SK-N-SH (cell line): ENCODE results near the gene PTK6. TPM values are rescaled to one million over a fixed set of nuclear protein-coding genes. Genes with fewer than 3 reads are reported as not detected.

ENCODE experiments used
- CTCF ChIA-PET: fragments of 300-600, 350-600 bp; formaldehyde crosslinking; extraction: SDS; loops from one replicate; lab custom pipeline; 2021; lab: Yijun Ruan, JAX
- POLR2A ChIA-PET: fragments of 350-600 bp; sonication (Branson Sonifier 250); formaldehyde crosslinking; extraction: SDS; loops from one replicate; lab custom pipeline; 2020; ENCODE audit warnings: antibody characterized with exemption, inconsistent platforms; lab: Yijun Ruan, JAX
- DNase-seq: peaks from one replicate; pipeline ENCODE4 v3.0.0; 2012
- H2AFZ ChIP-seq: fragments of 200-600 bp; sonication (generic); 2 replicates; pipeline ENCODE4 v1.8.1; 2016; ENCODE audit warnings: antibody characterized with exemption, mild to moderate bottlenecking, low read depth
- H3F3A ChIP-seq: fragments of 200-600 bp; sonication (generic); replicated peaks from 2 replicates; pipeline ENCODE3; 2016; ENCODE audit warnings: antibody characterized with exemption, mild to moderate bottlenecking; ENCODE audit not compliant: insufficient read depth
- H3K27ac ChIP-seq, 2 experiments: fragments of 200-500 bp in 1 of 2; fragments of 200-600 bp in 1 of 2; sonication (Bioruptor generic) in 1 of 2; sonication (generic), shearing (Covaris generic) in 1 of 2; 2 replicates each; pipeline versions ENCODE4 v1.5.1 to v1.6.1; 2014 to 2016; ENCODE audit warnings: low read depth in 2 of 2, inconsistent platforms in 1 of 2, low read length in 1 of 2, mild to moderate bottlenecking in 1 of 2, mixed read lengths in 1 of 2
- H3K27me3 ChIP-seq: fragments of 200-600 bp; sonication (generic), shearing (Covaris generic); 2 replicates; pipeline ENCODE4 v1.6.1; 2016; ENCODE audit warnings: mixed run types; ENCODE audit not compliant: insufficient read depth
- H3K36me3 ChIP-seq, 2 experiments: fragments of 200-500 bp in 1 of 2; fragments of 200-600 bp in 1 of 2; sonication (Bioruptor generic) in 1 of 2; sonication (generic) in 1 of 2; replicated peaks in 1 of 2; 2 replicates each; pipeline versions ENCODE3 to v1.5.1; 2014 to 2016; ENCODE audit warnings: low read length in 1 of 2, mild to moderate bottlenecking in 1 of 2; ENCODE audit not compliant: insufficient read depth in 2 of 2, control insufficient read depth in 1 of 2
- H3K4me1 ChIP-seq, 2 experiments: fragments of 200-500 bp in 1 of 2; fragments of 200-600 bp in 1 of 2; sonication (Bioruptor generic) in 1 of 2; sonication (generic), shearing (Covaris generic) in 1 of 2; 2 replicates each; pipeline versions ENCODE4 v1.5.1 to v1.6.1; 2014 to 2016; ENCODE audit warnings: low read depth in 1 of 2, low read length in 1 of 2, mixed run types in 1 of 2; ENCODE audit not compliant: insufficient read depth in 2 of 2, control insufficient read depth in 1 of 2
- H3K4me2 ChIP-seq: fragments of 200-600 bp; sonication (generic), shearing (Covaris generic); 2 replicates; pipeline ENCODE4 v1.6.1; 2017; ENCODE audit warnings: mixed run types
- H3K4me3 ChIP-seq, 2 experiments: fragments of 200-500 bp in 1 of 2; fragments of 200-600 bp in 1 of 2; sonication (Bioruptor generic) in 1 of 2; sonication (generic), shearing (Covaris generic) in 1 of 2; 2 replicates each; pipeline versions ENCODE4 v1.5.1 to v1.8.1; 2014 to 2016; ENCODE audit warnings: low read depth in 2 of 2, inconsistent platforms in 1 of 2, low read length in 1 of 2, mild to moderate bottlenecking in 1 of 2, mixed read lengths in 1 of 2, moderate library complexity in 1 of 2
- H3K79me2 ChIP-seq: fragments of 200-600 bp; sonication (generic); 2 replicates; pipeline ENCODE4 v1.8.1; 2017; ENCODE audit warnings: mild to moderate bottlenecking; ENCODE audit not compliant: insufficient read depth
- H3K9ac ChIP-seq: fragments of 200-600 bp; sonication (generic); 2 replicates; pipeline ENCODE4 v1.6.1; 2017; ENCODE audit warnings: mixed run types
- H3K9me2 ChIP-seq: fragments of 200-600 bp; sonication (generic); 2 replicates; pipeline ENCODE4 v1.6.1; 2017; ENCODE audit warnings: mixed run types
- H3K9me3 ChIP-seq: fragments of 200-600 bp; sonication (generic); 2 replicates; pipeline ENCODE4 v1.6.1; 2017; ENCODE audit warnings: mixed run types, mild to moderate bottlenecking, moderate library complexity
- H4K20me1 ChIP-seq: fragments of 200-600 bp; sonication (generic); 2 replicates; pipeline ENCODE4 v1.6.1; 2017; ENCODE audit warnings: mild to moderate bottlenecking, mixed run types; ENCODE audit not compliant: insufficient read depth
- CHD2 ChIP-seq: fragments of 150-350 bp; IDR thresholded peaks from 2 replicates; pipeline ENCODE4 v1.6.1; 2018; ENCODE audit warnings: low read length; ENCODE audit not compliant: partially characterized antibody
- CTCF ChIP-seq: fragments of 200-600 bp; sonication (generic); IDR thresholded peaks from 2 replicates; pipeline ENCODE4 v1.6.1; 2017; ENCODE audit warnings: antibody characterized with exemption, mild to moderate bottlenecking, moderate library complexity
- ELF1 ChIP-seq: IDR thresholded peaks from 2 replicates; pipeline ENCODE4 v1.4.0; 2012
- EP300 ChIP-seq, 2 experiments: IDR thresholded peaks; 2 replicates each; pipeline versions ENCODE4 v1.4.0 to v1.6.1; 2012; ENCODE audit warnings: borderline replicate concordance in 1 of 2, low read depth in 1 of 2, low read length in 1 of 2
- EZH2phosphoT487 ChIP-seq: fragments of 200-600 bp; sonication (generic); IDR thresholded peaks from 2 replicates; pipeline ENCODE4 v1.6.1; 2017; ENCODE audit warnings: low read depth, mixed run types, mild to moderate bottlenecking, antibody characterized with exemption, moderate library complexity, borderline replicate concordance
- FOXJ3 ChIP-seq: sonication (generic); formaldehyde crosslinking; IDR thresholded peaks from 2 replicates; pipeline ENCODE4 v1.5.1; 2020; ENCODE audit warnings: mild to moderate bottlenecking, missing genetic modification reagents
- GABPA ChIP-seq: IDR thresholded peaks from 2 replicates; pipeline ENCODE4 v1.4.0; 2012; ENCODE audit warnings: low read depth, mild to moderate bottlenecking
- GATA2 ChIP-seq: sonication (generic); formaldehyde crosslinking; IDR thresholded peaks from 2 replicates; pipeline ENCODE4 v1.5.0; 2020; ENCODE audit warnings: mild to moderate bottlenecking, missing genetic modification reagents
- JUND ChIP-seq: IDR thresholded peaks from 2 replicates; pipeline ENCODE4 v1.4.0; 2012
- NFIC ChIP-seq: IDR thresholded peaks from 2 replicates; pipeline ENCODE4 v1.4.0; 2012; ENCODE audit warnings: borderline replicate concordance
- PBX3 ChIP-seq: IDR thresholded peaks from 2 replicates; pipeline ENCODE4; 2012
- POLR2AphosphoS5 ChIP-seq: IDR thresholded peaks from 2 replicates; pipeline ENCODE4 v1.6.1; 2012; ENCODE audit warnings: low read depth, low read length
- RCOR1 ChIP-seq: fragments of 150-350 bp; IDR thresholded peaks from 2 replicates; pipeline ENCODE4 v1.6.1; 2017; ENCODE audit warnings: antibody characterized with exemption, low read length
- SIN3A ChIP-seq: IDR thresholded peaks from 2 replicates; pipeline ENCODE4 v1.6.1; 2012; ENCODE audit warnings: low read depth, mild to moderate bottlenecking, low read length, moderate library complexity, borderline replicate concordance
- SMC3 ChIP-seq: IDR thresholded peaks from 2 replicates; pipeline ENCODE4 v1.6.1; 2012; ENCODE audit warnings: low read depth, low read length, improper control_type of control experiment
- TCF12 ChIP-seq: IDR thresholded peaks from 2 replicates; pipeline ENCODE4 v1.4.0; 2012
- YY1 ChIP-seq: IDR thresholded peaks from 2 replicates; pipeline ENCODE4 v1.4.0; 2012; ENCODE audit warnings: low read depth, mild to moderate bottlenecking
- ZBTB33 ChIP-seq: IDR thresholded peaks from 2 replicates; pipeline ENCODE4 v1.4.0; 2012; ENCODE audit warnings: low read depth, borderline replicate concordance
- WGBS: methylation state at CpG from one replicate; pipeline ENCODE4 v1.1.6; 2017; ENCODE audit warnings: low lambda C conversion rate; 5-methylcytosine and 5-hydroxymethylcytosine counted together
- polyA plus RNA-seq, 3 experiments: library from polyadenylated mRNA; depleted of rRNA; stranded (reverse); fragments of >200 nt; gene quantifications; 2 replicates each; pipeline ENCODE4 v1.2.3, GENCODE V29; 2012

The PTK6 gene
- polyA plus RNA-seq, 1 of the 3 experiments (the other 2 are of a cell fraction): 0.07 TPM

GRCh38 chr20:63568170-63568981, 31.2 kb upstream of the PTK6 start:
- Histone ChIP-seq H3K4me1 (peaks cover 0 to 5% of the 10 kb centered on the region in 2 experiments; a peak in 1 of 4 replicates), H3K4me2 (no peak overlapping the region), H3K36me3 (peaks cover 0 to 22% of the 10 kb centered on the region in 2 experiments), H3K79me2 (peaks cover 5% of the 10 kb centered on the region; the same call in 1 of the 2 replicates), H3K4me3 (no peak overlapping the region), H4K20me1 (no peaks in the 10 kb centered on the region), H2AFZ (no peak overlapping the region), H3K27me3 (no peaks in the 10 kb centered on the region), H3K9me3 (no peaks in the 10 kb centered on the region), H3K27ac (no peak overlapping the region), H3K9ac (no peak overlapping the region), H3K9me2 (no peaks in the 10 kb centered on the region), H3F3A (no peaks in the 10 kb centered on the region)
- POLR2A ChIA-PET: no interaction called here
- 89% methylated on average over 7 of the region's 43 CpGs for WGBS
- TF ChIP-seq TCF12 (no peak), ZBTB33 (no peak), POLR2AphosphoS5 (no peak), EP300 (IDR thresholded peaks at IDR 0.05; ENCODE audit: borderline replicate concordance in 1 of 2, low read depth in 1 of 2, low read length in 1 of 2) (no peak), RCOR1 (no peak), PBX3 (no peak), NFIC (no peak), CHD2 (no peak)
- CTCF ChIA-PET: interaction anchor here (3.6 kb wide), 1 partner anchor 31 kb away, joined by 12 read pairs; the partner anchor contains the start of gene PTK6
- no peak for DNase-seq

- Histone ChIP-seq H4K20me1 (no peaks in the 10 kb centered on the region), H3K9me2 (no peaks in the 10 kb centered on the region), H2AFZ (no peak overlapping the region), H3K4me2 (no peak overlapping the region), H3K4me1 (no peaks in the 10 kb centered on the region), H3K9me3 (no peaks in the 10 kb centered on the region), H3K4me3 (no peak overlapping the region), H3K27ac (no peak overlapping the region), H3K27me3 (no peaks in the 10 kb centered on the region), H3K79me2 (no peaks in the 10 kb centered on the region), H3K36me3 (peaks cover 0 to 29% of the 10 kb centered on the region in 2 experiments), H3F3A (no peaks in the 10 kb centered on the region), H3K9ac (no peak overlapping the region)
- POLR2A ChIA-PET: no interaction called here
- 88% methylated on average over 21 of the region's 37 CpGs for WGBS
- TF ChIP-seq GATA2 (CRISPR knock-in tag) (no peak), FOXJ3 (CRISPR knock-in tag) (no peak), TCF12 (no peak), CTCF (no peak), GABPA (no peak), SMC3 (no peak), ELF1 (no peak), SIN3A (no peak), EZH2phosphoT487 (no peak), YY1 (no peak), JUND (no peak)
- DNase-seq: no peak
- CTCF ChIA-PET: interaction anchor here (0.8 to 3.6 kb wide), 2 partner anchors 30 to 71 kb away, joined by 3 to 12 read pairs; partner anchors contain the start of gene PTK6
Observed at GRCh38 chr20:63567386-63568169, 30.4 kb upstream of the PTK6 start.
